Left renal cortex interstitium (tissue), 4 donors: ENCODE data around the gene HAO1. TPM values are rescaled to one million over a fixed set of nuclear protein-coding genes. Genes with fewer than 3 reads are reported as not detected.

Experiments
- DNase-seq, 4 donors: peaks; one replicate each; pipeline ENCODE4 v3.0.0-alpha.2; 2013; ENCODE audit warnings: low read depth in 4 of 4, low spot score in 2 of 4, missing footprints in 1 of 4
- polyA plus RNA-seq, 4 donors: library from polyadenylated mRNA; unstranded; fragments of 120-200 nt; gene quantifications; one replicate each; pipeline ENCODE4 v1.2.1, GENCODE V29; 2013; ENCODE audit not compliant: insufficient read length in 4 of 4

The HAO1 gene
- polyA plus RNA-seq, 4 donors, result 0.06 to 0.27 TPM; not detected in 2

GRCh38 chr20:7930343-7930742 is 9.9 kb downstream of the HAO1 start:
- DNase-seq, result no peak

GRCh38 chr20:7926767-7927166 is 13.5 kb downstream of the HAO1 start:
- no peak for DNase-seq

- no peak for DNase-seq
These were observed 13.9 kb downstream of the HAO1 start for GRCh38 chr20:7926323-7926722.

- no peak for DNase-seq
These were observed 15.6 kb downstream of the HAO1 start for GRCh38 chr20:7924692-7925091.

- no peak for DNase-seq
These were observed 23.6 kb downstream of the HAO1 start for GRCh38 chr20:7916648-7917047.

- no peak for DNase-seq
These were observed 27.7 kb downstream of the HAO1 start for GRCh38 chr20:7912551-7912950.

GRCh38 chr20:7911586-7912330 is 28.5 kb downstream of the HAO1 start:
- DNase-seq, result no peak

- no peak for DNase-seq
These were observed 31.4 kb downstream of the HAO1 start for GRCh38 chr20:7908905-7909304.

GRCh38 chr20:7903429-7903828 is 36.8 kb downstream of the HAO1 start:
- DNase-seq, result no peak

GRCh38 chr20:7902879-7903278 is 37.4 kb downstream of the HAO1 start:
- no peak for DNase-seq

GRCh38 chr20:7897781-7898364 is 42.4 kb downstream of the HAO1 start:
- DNase-seq, result no peak

- no peak for DNase-seq
These were observed 47.1 kb downstream of the HAO1 start for GRCh38 chr20:7893014-7893730.

GRCh38 chr20:7891705-7892104 is 48.6 kb downstream of the HAO1 start:
- DNase-seq, result no peak

- DNase-seq, result no peak
These were observed 50.5 kb downstream of the HAO1 start for GRCh38 chr20:7889736-7890135.

GRCh38 chr20:7883741-7884140 is 56.5 kb downstream of the HAO1 start:
- DNase-seq, result no peak

- DNase-seq, result no peak
These were observed 56.9 kb downstream of the HAO1 start for GRCh38 chr20:7883309-7883708.

- DNase-seq, result no peak
These were observed 58.2 kb downstream of the HAO1 start for GRCh38 chr20:7882076-7882475.

- DNase-seq, result no peak
These were observed 58.7 kb downstream of the HAO1 start for GRCh38 chr20:7881551-7881950.

- DNase-seq, result no peak
These were observed 60.4 kb downstream of the HAO1 start for GRCh38 chr20:7879883-7880282.

GRCh38 chr20:7868108-7868507 is 72.2 kb downstream of the HAO1 start:
- no peak for DNase-seq

GRCh38 chr20:7866285-7866684 is 74.0 kb downstream of the HAO1 start:
- peak in 3 of 4 donors; percentile 6 to 32 (median 28) for DNase-seq

GRCh38 chr20:7859356-7859802 is 80.9 kb downstream of the HAO1 start:
- DNase-seq, result peak in 2 of 4 donors; percentile 19 to 44
